ENCODE measurements around the gene GPR89A.
A peak's percentile ranks its signal among the peaks of the same experiment; 100 is the strongest.
"Not testable (repeated sequence)": the region's sequence is repeated elsewhere in the genome, so short reads cannot be mapped to it uniquely, and the experiment has no call there.

Gene GPR89A

DNA sequence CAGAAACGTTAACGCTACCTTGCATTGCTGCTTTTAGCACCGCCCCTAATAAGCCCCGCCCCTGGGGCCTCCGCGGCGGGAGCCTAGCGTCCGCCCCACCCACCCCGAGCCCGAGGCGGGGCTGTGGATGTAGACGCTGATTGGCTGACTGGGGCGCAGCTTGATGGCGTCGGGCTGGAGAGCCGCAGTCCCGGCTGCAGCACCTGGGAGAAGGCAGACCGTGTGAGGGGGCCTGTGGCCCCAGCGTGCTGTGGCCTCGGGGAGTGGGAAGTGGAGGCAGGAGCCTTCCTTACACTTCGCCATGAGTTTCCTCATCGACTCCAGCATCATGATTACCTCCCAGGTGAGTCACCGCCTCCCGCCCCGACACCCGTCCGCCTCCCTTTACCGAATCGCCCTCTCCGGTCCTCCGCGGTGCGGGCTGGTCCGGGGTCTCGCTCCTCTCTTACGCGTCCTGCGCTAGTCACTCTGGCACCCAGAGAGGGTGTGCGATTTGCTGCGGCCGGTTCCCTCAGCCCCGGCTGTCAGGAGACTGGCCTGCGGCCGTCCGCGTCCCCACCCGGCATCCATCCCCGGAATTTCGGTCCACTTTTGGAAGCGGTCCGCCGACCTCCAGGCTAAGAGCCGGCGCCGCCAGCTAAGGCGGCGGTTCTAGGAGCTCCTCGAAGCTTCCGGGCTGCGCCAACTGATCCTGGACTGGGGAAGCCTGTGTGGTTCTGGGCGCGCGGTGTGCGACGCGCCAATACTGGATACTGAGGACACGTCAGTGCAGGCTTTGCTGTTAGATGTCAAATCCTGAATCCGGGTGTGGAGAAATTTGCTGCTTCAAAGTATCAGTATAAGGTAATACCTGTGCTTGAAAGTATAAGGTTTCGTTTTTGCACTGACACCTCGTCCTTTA, at the start of gene GPR89A:
GPR89A (plus strand) TSS at position 156 of the 901 bp plus-strand sequence; CDS start at position 302, 146 bp downstream.
- DNase-seq (ENCODE audit: low read depth): peak; percentile 93
- peak within 1 kb of the TSS; percentile 73 for H3K4me3 ChIP-seq (ENCODE audit: low read depth, low read length)

DNA sequence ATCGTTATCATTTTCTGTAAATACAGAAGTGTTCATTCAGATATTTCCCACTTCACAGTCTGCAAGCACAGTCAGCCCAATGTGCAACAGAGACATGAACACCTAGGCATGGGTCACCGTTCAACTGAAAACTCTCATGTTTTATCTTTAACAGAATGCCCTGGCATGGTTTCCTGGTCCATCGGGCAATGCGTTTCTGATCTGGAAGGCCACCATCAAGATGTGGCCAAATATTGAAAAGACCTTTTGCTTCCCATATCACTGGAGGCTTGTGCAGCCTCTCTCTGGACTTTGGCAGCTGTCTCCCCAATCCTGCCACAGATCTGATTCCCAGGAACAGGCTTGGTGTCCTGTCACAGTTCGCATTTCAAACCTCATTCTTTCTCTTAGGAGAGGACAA, 21.0 kb upstream of the GPR89A start:
- H3K4me3 ChIP-seq (ENCODE audit: low read depth, low read length); DNase-seq (ENCODE audit: low read depth): not testable (repeated sequence)

DNA sequence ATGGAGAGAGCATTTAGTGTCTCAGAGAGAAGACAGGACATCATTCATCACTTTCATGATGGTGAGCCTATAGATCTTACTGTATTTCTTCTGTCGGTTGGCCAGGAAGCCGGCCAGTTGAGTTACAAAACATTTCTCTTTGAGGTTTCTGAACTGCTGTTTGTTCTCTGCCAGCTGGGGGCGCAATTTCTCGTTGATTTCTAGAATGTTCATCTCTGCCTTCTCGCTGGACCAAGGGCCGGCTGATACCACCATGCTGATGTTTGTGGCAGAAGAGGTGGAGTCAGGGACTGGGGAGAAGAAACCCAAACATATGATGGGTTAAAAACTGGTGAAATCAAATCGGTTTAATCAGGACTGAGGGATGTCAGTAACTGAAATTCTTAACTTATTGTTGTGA, 17.0 kb upstream of the GPR89A start:
- not testable (repeated sequence) for DNase-seq (ENCODE audit: low read depth); H3K4me3 ChIP-seq (ENCODE audit: low read depth, low read length)

DNA sequence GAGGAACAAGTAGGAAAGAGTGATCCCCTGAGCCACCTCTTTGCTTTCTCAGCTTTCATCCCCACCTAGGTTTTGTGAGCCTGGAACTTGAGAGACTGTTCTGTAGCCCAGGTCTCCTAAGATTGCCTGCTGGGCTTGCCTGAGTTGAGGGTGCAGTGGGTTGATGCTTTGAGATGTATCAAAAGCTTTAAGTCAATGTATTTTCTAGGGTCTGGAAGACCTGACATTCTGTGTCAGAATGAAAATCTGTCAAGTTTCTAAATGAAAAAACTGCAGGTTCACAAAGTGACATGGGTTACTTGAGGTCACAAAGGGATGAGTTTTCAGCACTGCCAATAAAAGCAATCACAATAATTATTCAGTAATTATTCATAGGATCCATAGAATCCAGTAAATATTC, 15.4 kb upstream of the GPR89A start:
- peak; percentile 38 for DNase-seq (ENCODE audit: low read depth)
- not testable (repeated sequence) for H3K4me3 ChIP-seq (ENCODE audit: low read depth, low read length)

DNA sequence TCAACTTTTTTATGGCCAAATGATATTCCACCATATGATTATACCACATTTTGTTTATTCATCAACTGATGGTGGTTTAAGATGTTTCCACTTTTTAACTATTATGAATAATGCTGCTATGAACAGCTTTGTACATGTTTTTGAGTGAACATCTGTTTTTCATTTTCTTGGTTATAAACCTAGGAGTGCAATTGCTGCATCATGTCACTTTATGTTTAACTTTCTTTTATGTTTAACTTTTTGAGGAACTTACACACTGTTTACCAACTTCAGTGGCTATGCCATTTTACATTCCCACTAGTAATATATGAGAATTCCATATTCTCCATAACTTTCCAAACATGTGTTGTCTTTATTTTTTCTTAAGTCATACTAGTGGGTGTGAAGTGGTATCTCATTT, 12.4 kb upstream of the GPR89A start:
- not testable (repeated sequence) for H3K4me3 ChIP-seq (ENCODE audit: low read depth, low read length); DNase-seq (ENCODE audit: low read depth)

DNA sequence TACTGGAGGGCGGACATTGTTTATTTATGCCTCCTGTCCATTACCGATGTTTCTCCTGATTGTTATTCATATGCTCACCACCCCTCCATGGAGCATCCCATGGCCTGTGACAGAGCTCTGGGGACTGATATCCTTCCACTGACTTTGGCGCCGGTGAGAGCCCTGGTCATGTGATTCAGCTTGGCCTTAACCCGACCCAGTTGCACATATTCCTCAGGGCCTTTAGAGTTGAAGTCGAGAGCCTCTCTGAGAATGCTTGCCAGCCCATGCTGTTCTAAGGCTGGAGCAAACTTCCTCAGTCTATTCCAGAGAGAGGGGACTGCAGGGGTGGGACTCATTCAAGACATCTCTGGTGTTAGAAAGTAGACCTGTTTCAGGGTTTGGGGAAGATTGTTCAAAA, 11.6 kb upstream of the GPR89A start:
- DNase-seq (ENCODE audit: low read depth): not testable (repeated sequence)

DNA sequence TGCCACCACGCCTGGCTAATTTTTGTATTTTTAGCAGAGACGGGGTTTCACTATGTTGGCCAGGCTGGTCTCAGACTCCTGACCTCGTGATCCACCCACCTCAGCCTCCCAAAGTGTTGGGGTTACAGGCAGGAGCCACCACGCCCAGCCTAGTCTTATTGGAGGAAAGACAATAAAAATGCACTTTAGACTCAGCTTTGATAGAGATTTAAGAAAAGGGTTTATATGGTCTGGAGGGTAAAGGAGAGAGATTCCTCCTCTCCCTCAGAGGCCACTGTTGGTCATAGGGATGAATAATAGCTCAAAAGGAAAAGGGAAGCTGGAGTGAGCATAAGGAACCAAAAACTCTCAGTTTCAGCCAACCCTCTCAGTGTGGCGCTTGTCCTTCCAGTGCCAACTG, 8.4 kb upstream of the GPR89A start:
- not testable (repeated sequence) for H3K4me3 ChIP-seq (ENCODE audit: low read depth, low read length); DNase-seq (ENCODE audit: low read depth)

More for the DNA sequence above, 11.6 kb upstream of the GPR89A start:
- not testable (repeated sequence) for H3K4me3 ChIP-seq (ENCODE audit: low read depth, low read length)

DNA sequence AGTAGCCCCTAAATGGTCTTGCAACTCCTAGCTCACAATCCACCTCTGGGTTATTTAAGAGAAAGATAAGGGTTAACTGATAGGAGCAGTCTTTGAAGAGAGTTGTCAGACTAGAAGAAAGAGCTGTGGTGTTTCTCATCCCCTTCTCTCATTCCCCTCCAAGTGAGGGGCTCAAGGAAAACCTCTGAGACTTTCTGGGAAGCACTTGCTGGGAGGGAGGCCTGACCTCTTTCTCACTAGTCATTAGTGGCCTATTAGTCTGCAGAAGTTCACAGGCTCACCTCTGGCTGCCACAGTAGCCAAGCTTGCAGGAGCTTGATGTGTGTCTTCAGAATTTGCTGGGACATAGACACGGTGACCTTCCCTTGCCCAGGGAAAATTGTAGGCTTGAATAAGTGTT, 6.2 kb upstream of the GPR89A start:
- DNase-seq (ENCODE audit: low read depth): no peak
- TF ChIP-seq, protein P1, sequence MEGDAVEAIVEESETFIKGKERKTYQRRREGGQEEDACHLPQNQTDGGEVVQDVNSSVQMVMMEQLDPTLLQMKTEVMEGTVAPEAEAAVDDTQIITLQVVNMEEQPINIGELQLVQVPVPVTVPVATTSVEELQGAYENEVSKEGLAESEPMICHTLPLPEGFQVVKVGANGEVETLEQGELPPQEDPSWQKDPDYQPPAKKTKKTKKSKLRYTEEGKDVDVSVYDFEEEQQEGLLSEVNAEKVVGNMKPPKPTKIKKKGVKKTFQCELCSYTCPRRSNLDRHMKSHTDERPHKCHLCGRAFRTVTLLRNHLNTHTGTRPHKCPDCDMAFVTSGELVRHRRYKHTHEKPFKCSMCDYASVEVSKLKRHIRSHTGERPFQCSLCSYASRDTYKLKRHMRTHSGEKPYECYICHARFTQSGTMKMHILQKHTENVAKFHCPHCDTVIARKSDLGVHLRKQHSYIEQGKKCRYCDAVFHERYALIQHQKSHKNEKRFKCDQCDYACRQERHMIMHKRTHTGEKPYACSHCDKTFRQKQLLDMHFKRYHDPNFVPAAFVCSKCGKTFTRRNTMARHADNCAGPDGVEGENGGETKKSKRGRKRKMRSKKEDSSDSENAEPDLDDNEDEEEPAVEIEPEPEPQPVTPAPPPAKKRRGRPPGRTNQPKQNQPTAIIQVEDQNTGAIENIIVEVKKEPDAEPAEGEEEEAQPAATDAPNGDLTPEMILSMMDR (IDR thresholded peaks at IDR 0.05; ENCODE audit: insufficient read depth, low read depth, low read length, missing control alignments): no peak
- H3K4me3 ChIP-seq (ENCODE audit: low read depth, low read length): no peak overlapping the region

DNA sequence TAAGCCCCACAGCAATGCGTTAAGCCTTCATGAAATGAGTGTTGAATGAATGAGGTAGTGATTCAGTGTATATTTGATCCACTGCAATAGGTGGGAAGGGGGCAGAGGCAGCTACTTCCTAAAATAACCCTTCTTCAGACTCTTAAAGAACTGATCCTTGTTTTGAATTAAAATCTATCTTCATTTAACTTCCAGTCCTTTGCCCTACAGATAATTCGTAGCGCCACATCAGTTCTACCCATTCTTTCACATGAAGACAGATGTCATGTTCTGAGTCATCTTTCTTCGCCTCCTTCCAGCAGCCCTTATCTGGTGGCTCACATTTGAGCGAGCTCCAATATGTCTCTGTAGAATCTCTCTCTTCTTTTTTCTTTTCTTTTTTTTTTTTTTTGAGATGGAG, 948 bp upstream of the GPR89A start:
- H3K4me3 ChIP-seq (ENCODE audit: low read depth, low read length); DNase-seq (ENCODE audit: low read depth): not testable (repeated sequence)

DNA sequence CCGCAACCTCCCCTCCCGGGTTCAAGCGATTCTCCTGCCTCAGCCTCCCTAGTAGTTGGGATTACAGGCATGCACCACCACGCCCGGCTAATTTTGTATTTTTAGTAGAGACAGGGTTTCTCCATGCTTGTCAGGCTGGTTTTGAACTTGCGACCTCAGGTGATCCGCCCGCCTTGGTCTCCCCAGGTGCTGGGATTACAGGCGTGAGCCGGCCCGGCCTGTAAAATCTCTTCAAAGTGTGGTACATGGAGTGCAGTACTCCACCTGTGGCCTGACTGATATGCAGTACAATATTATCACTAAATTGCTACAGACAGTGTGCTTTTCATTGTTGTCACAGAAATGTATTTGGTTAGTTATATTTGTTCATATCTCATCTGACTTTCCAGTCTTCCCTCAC, 499 bp upstream of the GPR89A start:
- H3K4me3 ChIP-seq (ENCODE audit: low read depth, low read length); DNase-seq (ENCODE audit: low read depth): not testable (repeated sequence)

DNA sequence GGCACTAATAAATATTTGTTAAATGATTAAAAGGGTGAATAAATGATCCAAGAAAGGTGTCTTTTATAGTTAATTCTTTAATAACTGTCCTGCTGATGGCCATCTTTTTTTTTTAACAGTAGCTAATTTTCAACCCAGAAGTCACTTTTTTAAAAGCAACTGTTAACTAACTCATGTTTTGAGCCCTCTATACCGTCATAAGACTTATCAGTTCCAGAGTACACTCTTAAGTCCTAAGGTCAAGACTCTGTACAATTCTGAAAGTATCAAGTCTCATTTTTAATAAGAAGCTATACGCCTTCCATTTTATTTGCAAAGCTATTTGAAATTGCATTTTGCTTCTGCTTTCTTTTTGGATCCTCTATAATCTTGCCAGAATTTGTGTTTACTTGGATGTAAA, 3.0 kb downstream of the GPR89A start:
- not testable (repeated sequence) for H3K4me3 ChIP-seq (ENCODE audit: low read depth, low read length); DNase-seq (ENCODE audit: low read depth)

DNA sequence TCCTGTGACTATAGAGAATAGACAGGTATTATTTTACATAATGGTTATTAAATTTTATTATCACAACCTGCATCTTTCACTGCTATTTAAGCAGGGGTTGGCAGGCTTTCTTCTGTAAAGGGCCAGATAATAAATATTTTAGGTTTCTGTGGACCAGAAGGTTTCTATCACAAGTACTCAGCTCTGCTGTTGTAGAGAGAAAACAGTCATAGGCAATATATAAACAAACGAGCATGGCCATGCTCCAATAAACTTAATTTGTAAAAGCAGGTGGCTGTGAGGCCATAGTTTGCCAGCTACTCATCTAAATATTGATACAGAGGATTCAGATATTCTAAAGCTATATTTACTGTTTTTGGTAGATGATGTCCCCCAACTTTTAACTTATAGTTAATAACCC, 12.3 kb downstream of the GPR89A start:
- not testable (repeated sequence) for DNase-seq (ENCODE audit: low read depth); H3K4me3 ChIP-seq (ENCODE audit: low read depth, low read length)

DNA sequence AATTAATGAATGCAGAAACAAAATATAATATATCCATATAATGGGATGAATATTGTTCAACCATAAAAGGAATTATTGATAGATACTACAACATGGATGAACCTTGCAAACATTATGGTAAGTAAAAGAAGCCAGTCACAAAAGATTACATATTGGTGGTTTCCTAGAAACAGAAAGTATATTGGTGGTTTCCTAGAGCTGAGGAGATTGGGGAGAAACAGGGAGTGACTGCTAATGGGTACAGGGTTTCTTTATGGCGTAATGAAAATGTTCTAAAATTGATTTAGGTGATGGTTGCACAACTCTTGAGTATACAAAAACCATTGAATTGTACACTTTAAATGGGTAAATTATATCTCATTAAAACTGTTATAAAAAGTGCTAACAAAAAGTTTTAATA, 14.4 kb downstream of the GPR89A start:
- not testable (repeated sequence) for DNase-seq (ENCODE audit: low read depth); H3K4me3 ChIP-seq (ENCODE audit: low read depth, low read length)

DNA sequence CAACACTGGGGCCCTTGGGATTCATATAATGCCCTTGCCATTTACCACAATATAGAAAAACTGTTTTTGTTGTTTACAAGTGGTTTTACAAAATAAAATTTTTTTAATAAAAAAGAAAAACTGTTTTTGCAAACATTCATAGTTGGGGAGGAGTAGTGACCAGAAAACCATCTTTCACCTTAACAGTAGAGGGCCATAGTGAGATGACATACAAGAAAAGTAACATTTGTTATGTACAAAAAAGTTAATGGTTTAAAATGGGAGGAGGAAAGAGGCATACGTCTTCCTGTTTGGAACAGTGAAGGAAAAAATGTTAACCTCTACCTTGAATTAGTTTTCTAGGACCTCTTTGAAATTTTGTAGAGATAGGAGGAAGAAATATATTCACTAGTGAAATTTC, 28.4 kb downstream of the GPR89A start:
- not testable (repeated sequence) for DNase-seq (ENCODE audit: low read depth); H3K4me3 ChIP-seq (ENCODE audit: low read depth, low read length)

DNA sequence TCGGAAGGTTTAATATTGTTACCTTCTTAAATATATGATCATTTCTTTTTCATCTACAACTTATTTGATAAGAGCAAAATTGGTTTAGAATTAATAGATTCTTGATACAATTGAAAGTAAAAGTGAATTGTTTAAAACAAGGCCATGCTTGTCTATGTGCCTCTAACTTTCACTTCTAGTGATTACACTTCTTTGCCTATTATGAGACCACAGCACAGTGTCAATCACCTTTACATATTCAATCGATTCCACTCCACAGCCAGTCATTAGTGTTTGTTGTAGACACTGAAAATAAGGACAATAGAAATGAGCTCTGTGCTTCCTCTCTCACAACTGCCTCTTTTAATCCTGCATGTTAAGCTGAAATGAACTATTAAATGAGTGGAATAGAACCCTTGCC, 34.1 kb downstream of the GPR89A start:
- DNase-seq (ENCODE audit: low read depth); H3K4me3 ChIP-seq (ENCODE audit: low read depth, low read length): not testable (repeated sequence)

DNA sequence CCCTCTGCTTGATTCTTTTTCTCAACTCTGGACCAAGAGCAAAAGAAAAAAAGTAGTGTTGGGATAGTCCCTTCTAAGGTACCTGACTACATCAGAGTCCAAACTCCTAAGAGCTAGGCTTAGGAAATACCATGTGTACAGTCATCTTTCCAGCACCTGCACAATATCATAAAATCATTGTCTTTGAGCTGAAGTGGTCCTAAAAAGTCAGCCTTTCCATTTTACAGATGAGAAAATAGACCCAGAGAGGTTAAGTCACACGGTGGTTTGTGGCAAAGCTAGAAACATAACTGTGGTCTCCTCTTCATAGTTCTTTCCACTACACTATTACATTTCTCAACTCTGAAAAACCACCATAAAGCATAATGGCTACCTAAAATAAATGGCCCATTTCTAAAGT, 36.2 kb downstream of the GPR89A start:
- not testable (repeated sequence) for DNase-seq (ENCODE audit: low read depth)

DNA sequence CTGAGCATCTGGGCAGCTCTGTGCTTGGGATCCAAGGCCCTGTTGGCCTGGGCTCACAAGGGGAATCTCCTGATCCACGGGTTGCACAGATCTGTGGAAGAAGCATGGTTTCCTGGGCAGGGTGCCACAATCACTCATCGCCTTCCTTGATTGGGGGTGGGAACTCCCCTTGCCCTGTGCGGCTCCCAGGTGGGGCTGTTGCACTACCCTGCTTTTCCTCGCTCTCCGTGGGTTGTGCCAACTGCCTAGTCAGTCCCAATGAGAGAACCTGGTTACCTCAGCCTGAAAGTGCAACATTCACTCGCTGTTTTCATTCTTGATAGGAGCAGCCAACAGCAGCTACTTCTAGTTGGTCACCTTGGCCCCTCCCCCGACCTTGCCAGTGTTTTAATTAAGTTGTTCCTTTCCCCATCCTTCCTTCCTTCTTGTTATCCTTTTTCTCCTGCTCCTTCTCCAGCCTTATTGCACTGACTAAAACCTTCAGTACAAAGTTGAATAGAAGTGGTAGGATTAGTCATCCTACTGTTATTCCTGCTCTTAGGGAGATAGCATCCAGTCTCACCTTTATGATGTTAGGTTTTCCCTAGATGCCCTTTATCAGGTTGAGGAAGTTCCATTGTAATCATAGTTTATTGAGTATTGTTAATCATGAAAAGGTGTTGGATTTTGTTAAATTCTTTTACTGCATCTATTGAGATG, 48.6 kb downstream of the GPR89A start:
- not testable (repeated sequence) for DNase-seq (ENCODE audit: low read depth); H3K4me3 ChIP-seq (ENCODE audit: low read depth, low read length)

More for the DNA sequence above, 36.2 kb downstream of the GPR89A start:
- H3K4me3 ChIP-seq (ENCODE audit: low read depth, low read length): not testable (repeated sequence)

DNA sequence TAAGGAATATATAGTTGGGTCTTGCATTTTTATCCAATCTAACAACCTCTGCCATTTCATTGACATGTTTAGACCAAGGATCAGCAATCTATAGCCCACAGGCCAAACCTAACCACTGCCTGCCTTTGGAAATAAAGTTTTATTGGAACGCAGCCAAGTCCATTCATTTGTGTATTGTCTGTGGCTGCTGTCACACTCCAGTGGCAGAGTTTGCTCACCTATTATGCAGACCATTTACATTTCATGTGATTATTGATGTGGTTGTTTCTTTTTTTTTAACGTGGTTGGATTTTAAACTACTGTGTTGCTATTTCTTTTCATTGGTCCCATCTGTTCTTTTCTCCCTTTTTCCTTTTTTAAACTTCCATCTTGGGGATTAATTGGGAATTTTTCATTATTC, 54.7 kb downstream of the GPR89A start:
- peak; percentile 15 for DNase-seq (ENCODE audit: low read depth)
- H3K4me3 ChIP-seq (ENCODE audit: low read depth, low read length): not testable (repeated sequence)

DNA sequence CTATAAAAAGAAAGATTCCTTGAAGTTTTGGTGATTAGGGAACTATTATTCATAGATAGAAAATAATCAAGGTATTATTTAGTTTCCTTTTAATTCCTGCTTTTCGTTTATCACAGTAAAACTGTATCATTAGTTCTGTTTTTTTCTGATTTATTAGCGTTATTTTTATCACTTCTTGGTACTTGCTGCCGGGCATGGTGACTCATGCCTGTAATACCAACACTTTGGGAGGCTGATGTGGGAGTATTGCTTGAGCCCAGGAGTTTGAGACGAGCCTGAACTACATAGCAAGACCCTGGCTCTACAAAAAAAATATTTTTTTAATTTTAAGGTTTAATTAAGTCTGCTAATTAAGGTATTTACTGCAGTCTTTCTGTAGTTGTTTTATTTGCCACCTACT, 57.2 kb downstream of the GPR89A start:
- H3K4me3 ChIP-seq (ENCODE audit: low read depth, low read length); DNase-seq (ENCODE audit: low read depth): not testable (repeated sequence)
